AML-193 (cell line): ENCODE results near the gene ATP6V0D1.

ENCODE experiments used
- DNase-seq, 2 experiments: peaks; one replicate each; lab custom pipeline; 2025; lab: John Stamatoyannopoulos, UW

The ATP6V0D1 gene

DNA sequence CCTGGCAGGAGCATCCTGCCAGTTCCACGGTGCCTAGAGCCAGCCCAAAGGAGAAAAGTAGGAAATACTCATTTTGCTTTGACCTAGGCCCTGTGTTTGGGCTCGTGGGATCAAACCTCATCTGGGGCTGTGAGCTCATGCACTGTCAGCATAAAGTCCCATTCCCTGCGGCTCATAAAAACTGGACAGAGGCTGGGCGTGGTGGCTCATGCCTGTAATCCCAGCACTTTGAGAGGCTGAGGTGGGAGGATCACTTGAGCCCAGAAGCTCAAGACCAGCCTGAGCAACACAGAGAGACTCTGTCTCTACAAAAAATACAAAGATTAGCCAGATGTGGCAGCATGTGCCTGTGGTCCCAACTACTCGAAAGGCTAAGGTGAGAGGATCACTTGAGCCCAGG is 17.9 kb downstream of the ATP6V0D1 start:
- no peak for DNase-seq

DNA sequence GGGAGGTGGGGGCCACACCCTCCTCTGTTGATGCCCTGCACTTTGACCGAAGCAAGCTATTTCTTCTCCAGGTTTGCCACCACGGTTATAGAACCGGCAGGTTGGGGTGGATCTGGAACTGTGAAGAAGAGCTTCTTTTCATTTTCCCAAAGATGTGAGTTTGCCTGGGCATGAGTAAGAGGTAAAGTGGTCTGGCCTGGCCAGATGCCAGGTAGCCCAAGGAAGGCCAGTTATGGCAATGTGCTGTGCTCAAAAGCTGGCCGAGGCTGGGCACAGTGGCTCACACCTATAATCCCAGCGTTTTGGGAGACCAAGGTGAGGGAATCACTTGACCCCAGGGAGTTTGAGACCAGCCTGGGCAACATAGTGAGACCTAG is 18.7 kb downstream of the ATP6V0D1 start:
- DNase-seq: no peak

DNA sequence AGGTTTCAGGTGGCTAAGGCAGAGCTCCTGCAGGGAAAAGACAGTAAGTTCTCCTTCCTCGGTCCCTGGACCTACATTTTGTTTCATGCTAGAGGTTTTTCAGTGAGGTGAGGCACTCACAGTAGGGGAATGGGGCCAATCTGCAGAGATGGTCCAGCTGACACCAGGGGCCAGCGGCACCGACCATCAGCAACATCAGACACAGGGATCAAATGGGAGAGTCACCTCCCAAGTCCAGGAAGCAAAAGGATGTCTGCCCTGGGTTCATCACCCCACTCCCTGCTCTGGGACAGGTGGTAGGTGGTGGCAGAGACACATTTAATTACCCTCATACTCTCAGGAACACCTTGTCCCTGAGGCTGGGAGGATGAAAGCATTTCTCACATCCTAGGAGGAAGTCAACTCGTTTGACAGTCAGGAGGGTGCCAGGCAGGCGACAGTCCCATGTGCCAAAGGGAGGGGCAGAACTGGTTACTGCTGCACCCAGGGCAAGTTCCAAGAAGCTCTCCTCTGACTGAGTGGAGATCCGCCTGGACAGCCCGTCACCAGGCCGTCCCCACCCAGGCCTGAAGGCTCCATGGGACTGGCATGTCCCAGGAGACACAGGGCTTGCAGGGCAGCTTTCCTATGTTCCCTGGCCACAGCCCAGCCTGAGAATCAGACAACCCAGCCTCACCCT is 19.2 kb downstream of the ATP6V0D1 start:
- DNase-seq: no peak

- no peak for DNase-seq
Measured at GRCh38 chr16:67460961-67461360, 20.0 kb downstream of the ATP6V0D1 start.

GRCh38 chr16:67460168-67460567 is 20.8 kb downstream of the ATP6V0D1 start:
- no peak for DNase-seq

DNA sequence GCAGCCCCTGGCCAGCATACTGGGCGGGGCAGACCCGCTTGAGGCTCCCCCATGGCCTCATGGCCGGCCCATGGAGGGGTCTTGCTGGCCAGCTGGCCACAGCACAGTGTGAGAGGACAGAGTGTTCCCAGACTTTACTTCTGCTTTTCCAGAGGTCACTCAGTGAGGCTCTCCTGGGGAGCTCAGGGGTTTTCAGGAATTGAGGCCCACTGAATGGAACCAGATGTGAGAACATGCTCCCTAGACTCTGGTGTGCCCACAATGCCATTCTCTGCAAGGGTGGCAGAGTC is 21.2 kb downstream of the ATP6V0D1 start:
- DNase-seq: no peak

GRCh38 chr16:67459066-67459860 is 21.7 kb downstream of the ATP6V0D1 start:
- DNase-seq: no peak

DNA sequence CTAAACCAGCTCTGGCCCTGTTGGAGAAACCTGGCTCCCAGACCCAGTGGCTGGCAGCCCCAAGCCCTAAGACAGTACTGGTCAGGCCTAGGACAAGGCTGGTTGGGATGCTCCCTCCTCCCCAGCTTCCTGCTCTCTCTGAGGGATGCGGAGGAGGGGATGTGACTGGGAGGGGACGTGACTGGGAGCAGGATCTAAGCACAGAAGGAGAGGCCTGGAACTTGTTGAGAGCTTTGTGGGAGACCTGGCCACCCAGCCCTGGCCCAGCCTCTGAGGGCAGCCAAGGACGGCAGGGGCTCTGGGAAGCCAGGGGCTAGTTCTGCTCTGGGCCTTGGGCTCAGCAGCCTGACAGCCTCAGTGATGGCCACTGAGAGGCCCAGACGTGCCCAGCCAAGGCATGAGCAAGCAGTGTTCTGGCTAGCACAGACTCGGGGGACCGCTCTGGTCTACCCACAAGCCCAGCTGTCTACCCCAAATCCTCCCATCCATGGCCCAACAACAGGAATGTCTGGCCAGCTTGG is 22.8 kb downstream of the ATP6V0D1 start:
- DNase-seq: no peak

- no peak for DNase-seq
Measured at GRCh38 chr16:67457611-67458010, 23.3 kb downstream of the ATP6V0D1 start.

DNA sequence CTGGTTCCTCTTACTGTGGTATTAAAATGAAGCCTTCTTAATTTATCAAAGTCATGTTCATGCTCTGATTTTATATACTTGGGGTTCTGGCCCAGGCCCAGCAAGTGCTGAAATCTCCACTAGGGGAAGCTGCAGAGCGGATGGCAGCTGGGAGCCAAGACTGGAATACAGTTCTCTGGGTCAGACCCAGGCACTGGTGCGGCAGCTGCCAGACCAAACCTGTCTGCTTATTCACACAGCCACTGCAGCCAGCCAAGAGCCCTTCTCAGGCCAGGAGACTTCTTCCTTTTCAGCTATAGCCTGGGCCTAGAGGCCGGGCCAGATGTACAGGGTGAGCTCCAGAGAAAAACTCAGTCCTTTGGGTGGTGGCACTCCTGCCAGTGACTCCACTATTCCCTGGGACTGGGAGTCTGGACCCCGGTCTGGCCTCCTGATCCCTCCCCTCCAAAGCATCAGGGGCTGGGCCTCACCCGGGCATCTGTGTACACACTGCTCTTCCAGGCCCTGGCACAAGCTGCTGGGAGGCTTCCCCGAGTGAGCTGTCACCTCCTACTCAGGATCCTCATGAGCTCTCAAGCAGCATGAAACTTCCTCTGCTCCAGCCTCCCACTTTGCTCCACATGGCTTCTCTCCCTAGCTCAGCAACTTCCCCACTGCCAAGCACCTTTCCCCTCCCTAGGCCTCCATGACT is 24.4 kb downstream of the ATP6V0D1 start:
- DNase-seq: no peak

GRCh38 chr16:67454852-67455251 is 26.1 kb downstream of the ATP6V0D1 start:
- no peak for DNase-seq

DNA sequence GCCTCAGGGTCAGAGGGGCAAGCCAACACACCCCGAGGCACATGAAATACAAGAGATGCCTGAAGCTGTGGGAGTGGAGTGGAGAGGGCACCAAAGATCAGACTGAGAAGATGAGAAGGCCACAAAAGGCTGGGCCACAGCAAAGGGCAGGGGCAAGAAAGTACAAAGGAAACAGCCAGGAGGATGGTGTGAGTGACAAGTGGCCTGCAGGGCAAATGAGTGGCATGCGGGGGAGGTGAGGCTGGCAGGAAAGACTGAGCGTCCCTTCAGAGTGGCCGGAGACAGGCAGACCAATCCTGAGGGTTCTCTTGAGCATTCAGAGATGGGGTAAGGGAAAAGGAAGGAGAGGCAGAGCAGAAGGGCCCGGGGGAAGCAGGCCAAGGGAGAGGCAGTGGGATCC is 26.9 kb downstream of the ATP6V0D1 start:
- no peak for DNase-seq

DNA sequence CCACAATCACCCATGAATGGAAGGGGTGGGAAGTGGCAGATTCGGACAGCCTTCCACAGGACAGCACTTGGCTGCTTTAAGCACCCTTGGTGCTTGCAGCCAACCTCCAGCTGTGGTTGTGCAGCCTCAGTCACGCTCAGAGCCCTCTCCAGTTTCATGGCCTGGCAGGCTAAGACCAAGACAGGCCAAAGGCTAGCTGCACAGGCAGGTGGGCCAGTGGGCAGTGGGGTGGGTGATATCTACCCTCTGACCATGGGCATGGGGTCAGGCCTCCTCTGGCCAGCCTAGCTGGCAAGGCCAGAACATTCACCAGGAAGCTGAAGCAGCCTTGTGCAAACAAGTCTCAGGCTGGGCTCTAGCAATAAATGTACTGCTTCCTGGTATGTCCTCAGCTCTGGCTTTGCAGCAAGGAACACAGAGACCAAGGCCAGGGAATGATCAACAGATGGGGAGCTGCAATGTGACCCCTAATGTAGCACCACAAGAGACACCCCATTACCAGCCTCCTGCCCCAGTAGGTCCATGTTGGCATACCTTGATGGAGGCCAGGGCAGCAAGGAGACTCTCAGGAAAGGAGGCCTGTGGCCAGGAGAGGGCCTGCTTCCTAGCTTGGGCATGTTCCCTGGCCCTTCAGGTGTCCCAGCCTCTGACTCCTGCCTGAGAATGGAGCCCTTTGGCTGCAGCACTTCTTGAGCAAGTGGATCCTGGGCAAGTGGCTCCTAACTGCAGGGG is 29.1 kb downstream of the ATP6V0D1 start:
- DNase-seq: no peak

GRCh38 chr16:67451061-67451703 is 29.8 kb downstream of the ATP6V0D1 start:
- no peak for DNase-seq

DNA sequence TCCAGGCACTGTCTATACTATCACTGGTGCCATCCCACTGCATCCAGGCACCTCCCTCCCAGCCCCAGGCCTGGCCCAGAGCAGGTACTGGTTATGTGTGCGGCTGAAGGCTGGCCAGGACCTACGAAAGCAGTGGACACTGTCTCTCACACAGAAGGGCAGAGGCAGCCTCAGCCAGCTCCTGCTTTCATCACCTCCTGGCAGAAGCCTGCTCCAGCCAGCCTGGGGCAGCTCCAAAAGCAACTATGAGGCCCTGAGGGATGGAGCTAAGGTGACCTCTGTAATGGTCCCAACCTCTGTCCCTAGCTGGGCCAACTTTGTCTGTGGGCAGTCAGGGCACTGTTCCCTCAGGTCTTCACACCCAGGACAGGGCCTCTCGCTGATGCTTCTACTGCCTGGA is 31.2 kb downstream of the ATP6V0D1 start:
- DNase-seq: no peak

- DNase-seq: no peak
Measured at GRCh38 chr16:67449336-67449735, 31.6 kb downstream of the ATP6V0D1 start.

GRCh38 chr16:67448580-67448979 is 32.4 kb downstream of the ATP6V0D1 start:
- DNase-seq: no peak

- DNase-seq: peak; percentile 57 to 58
Measured at GRCh38 chr16:67447508-67448076, 33.4 kb downstream of the ATP6V0D1 start.

- DNase-seq: no peak
Measured at GRCh38 chr16:67446968-67447507, 33.9 kb downstream of the ATP6V0D1 start.

DNA sequence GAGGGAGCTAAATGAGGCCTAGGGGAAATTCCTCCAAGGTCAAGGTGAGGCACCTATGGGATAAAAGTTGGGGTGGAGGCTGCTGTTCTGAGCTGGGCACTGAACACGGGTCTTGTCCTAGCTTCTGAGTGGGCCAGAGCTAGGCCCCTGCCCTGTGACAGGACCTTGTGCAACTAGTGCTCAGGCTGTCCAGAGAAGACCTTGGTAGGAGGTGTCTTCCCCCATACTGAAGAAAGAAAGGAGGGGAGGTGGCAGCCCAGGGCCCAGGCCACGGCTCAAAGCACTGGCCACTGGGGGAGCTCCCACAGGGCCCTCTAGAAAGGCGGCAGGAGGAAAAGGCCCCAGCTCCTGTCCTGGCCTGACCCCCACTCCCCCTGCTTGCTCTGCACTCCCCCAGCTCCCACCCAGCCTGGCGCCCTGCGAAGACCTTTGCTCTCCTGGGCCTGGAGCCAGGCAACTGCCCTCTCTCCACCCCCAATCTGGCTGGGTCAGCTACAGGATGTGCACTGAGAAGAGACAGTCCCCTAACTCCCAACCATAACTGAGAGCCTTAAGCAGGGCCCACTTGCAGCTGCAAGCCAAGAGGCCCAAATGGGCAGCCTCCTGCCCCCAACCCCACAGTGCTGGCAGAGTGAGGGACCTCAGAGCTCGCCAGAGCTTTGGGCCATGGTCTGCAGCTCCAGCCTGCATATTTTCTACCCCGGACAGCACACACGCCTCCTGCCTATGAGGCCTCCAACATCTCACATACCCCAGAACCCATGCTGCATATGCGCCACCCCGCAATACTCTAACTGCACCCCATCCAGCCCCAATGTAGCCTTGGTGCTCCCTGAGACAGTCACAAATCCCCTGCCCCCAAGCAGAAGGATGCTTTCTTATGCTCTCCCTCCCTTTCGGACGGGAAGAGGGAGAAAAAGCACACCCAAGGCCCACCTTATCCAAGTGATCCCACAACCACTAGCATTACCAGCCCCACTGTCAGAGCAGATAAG is 34.7 kb downstream of the ATP6V0D1 start:
- DNase-seq: no peak
